ENCODE data around the gene ASRGL1. TPM values are rescaled to one million over a fixed set of nuclear protein-coding genes. Genes with fewer than 3 reads are reported as not detected.

The ASRGL1 gene
- total RNA-seq, 6 experiments from 2014 or later, result 0.36 to 0.55 (median 0.49) TPM

DNA sequence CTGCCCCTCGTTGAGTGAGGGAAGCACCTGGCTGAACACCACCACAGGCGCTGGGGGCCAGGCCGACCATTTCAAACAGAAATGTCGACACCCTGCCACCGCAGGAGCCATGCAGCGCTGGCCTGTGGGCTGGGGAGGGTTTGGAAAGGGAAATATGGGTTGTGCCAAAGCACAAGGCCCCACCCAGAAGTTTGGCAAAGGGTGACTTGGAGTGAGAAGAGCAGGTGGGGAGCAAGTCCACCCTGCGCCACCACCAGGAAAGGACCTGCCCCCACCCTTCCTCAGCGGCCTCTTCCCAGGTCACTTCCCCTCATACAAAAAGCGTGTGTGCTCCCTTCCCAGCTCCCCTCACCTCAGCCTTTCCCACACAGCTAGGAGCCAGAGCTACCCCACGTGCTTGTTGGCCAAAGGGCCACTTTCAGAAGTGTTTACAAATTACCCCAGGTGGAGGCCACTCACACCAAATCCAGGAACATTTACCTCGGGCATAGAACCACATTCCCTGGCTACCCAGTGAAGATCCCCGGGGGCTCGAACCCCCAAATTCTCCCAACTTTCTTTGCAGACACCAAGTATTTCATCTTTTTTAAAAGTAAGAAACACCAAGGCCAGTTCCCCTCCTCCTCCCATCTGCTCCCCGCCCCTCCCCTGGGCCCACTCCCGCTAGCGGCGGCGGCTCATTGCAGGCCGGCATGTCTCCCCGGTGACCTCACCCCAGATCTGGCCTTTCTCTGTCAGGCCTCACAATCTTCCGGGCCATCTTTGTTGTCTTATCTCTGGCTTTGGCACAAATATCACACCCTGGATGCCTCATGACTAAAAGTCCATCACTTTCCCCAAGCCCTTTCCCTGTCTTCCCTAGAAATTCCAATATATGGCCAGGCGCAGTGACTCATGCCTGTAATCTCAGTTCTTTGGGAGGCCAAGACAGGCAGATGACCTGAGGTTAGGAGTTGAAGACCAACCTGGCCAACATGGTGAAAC lies 61.1 kb downstream of the ASRGL1 start:
- Mint-ChIP-seq H3K27me3 (ENCODE audit: insufficient read depth) (peaks cover 11% of the 10 kb centered on the region), H3K36me3 (ENCODE audit: low read depth) (no peaks in the 10 kb centered on the region), H3K27ac (no peak overlapping the region), H3K9me3 (no peaks in the 10 kb centered on the region), H3K4me1 (ENCODE audit: low read depth) (peaks cover 51% of the 10 kb centered on the region), H3K4me3 (no peak overlapping the region)
- peak; percentile 64 for DNase-seq
- TF ChIP-seq, protein P1, sequence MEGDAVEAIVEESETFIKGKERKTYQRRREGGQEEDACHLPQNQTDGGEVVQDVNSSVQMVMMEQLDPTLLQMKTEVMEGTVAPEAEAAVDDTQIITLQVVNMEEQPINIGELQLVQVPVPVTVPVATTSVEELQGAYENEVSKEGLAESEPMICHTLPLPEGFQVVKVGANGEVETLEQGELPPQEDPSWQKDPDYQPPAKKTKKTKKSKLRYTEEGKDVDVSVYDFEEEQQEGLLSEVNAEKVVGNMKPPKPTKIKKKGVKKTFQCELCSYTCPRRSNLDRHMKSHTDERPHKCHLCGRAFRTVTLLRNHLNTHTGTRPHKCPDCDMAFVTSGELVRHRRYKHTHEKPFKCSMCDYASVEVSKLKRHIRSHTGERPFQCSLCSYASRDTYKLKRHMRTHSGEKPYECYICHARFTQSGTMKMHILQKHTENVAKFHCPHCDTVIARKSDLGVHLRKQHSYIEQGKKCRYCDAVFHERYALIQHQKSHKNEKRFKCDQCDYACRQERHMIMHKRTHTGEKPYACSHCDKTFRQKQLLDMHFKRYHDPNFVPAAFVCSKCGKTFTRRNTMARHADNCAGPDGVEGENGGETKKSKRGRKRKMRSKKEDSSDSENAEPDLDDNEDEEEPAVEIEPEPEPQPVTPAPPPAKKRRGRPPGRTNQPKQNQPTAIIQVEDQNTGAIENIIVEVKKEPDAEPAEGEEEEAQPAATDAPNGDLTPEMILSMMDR (IDR thresholded peaks at IDR 0.05), result no peak

DNA sequence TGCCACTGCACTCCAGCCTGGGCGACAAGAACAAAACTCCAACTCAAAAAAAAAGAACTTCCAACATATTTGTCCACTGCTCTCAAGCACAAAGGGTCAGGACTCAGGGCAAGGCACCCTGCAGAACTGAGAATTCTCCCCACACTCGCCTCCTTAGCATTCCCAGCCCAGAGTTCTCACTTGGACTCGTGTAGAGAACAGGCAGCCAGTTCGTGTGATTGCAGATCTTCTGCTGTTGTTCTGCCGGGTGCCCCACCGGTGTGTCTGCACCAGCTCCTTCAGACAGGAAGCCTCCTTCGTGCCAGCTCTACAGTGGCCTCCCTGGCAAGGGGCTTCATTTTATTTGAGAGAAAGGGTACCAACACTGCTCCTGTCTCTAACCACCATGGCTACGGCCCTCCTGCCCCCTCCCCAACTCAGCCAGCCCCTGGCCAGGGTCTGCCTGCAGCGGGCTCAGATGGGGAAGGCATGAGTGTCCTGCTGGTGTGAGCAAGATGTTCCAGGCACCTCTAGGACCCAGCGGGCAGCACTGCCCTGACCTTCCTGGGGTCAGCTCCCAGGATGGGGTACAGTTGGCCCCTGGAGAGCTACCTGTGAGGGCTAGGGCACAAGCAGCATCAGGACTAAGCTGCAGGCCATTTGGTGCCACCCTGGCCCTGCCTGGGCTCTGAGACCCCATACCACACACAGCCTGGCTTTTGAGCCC lies 62.1 kb downstream of the ASRGL1 start:
- H3K27ac Mint-ChIP-seq, result no peak overlapping the region
- H3K4me1 Mint-ChIP-seq (ENCODE audit: low read depth), result peaks cover 50% of the 10 kb centered on the region
- peaks cover 13% of the 10 kb centered on the region for H3K27me3 Mint-ChIP-seq (ENCODE audit: insufficient read depth)
- no peak for DNase-seq
- H3K36me3 Mint-ChIP-seq (ENCODE audit: low read depth), result no peaks in the 10 kb centered on the region
- no peak overlapping the region for H3K4me3 Mint-ChIP-seq
- H3K9me3 Mint-ChIP-seq, result no peaks in the 10 kb centered on the region
- TF ChIP-seq, protein P1 (IDR thresholded peaks at IDR 0.05), result peak; percentile 8; the same call in 1 of the 2 replicates

DNA sequence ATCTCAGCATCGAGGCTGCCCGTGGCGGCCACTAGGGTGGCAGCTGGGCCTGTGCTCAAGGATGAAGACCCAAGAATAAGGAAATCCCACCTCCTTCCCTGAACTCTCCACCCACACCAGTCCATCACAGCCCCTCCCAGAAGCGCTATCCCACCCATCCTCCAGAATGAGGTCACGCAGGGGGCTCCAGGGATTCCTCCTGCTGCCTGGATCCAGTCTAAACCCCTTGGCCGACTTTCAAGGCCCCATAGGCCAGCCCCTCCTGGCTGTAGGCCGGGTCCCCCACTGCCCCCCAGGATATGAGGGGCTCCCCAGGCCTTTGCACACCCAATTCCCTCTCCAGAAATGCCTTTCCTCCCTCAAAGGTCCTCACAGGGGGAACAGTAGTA lies 62.6 kb downstream of the ASRGL1 start:
- H3K27me3 Mint-ChIP-seq (ENCODE audit: insufficient read depth), result peaks cover 13% of the 10 kb centered on the region
- H3K27ac Mint-ChIP-seq, result no peak overlapping the region
- TF ChIP-seq, protein P1 (IDR thresholded peaks at IDR 0.05), result no peak
- no peak for DNase-seq
- peaks cover 45% of the 10 kb centered on the region for H3K4me1 Mint-ChIP-seq (ENCODE audit: low read depth)
- H3K9me3 Mint-ChIP-seq, result no peaks in the 10 kb centered on the region
- no peak overlapping the region for H3K4me3 Mint-ChIP-seq
- H3K36me3 Mint-ChIP-seq (ENCODE audit: low read depth), result no peaks in the 10 kb centered on the region

DNA sequence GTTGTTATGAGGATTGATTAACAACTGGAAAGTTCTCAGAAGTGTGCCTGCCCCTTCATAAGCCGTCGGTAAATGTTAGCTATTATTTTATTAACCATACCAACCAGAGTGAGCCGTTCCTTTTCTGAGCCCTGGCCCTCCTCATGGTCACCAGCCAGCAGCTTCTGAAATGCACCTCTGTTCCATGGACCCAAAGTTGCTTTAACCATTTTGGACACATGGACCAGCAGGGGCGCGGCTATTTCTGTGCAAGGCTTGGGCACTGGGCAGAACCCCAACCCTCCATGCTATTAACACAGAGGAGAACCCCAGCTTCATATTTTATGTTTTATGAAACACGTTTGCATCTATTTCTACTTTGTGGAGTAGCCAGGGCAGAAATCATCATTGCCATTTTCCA lies 63.0 kb downstream of the ASRGL1 start:
- Mint-ChIP-seq H3K27me3 (ENCODE audit: insufficient read depth) (peaks cover 16% of the 10 kb centered on the region), H3K4me1 (ENCODE audit: low read depth) (peaks cover 41% of the 10 kb centered on the region), H3K4me3 (0 out of 2 replicates have a peak overlapping the region, but pooled peaks have one; percentile 13), H3K36me3 (ENCODE audit: low read depth) (no peaks in the 10 kb centered on the region), H3K9me3 (no peaks in the 10 kb centered on the region), H3K27ac (0 out of 2 replicates have a peak overlapping the region, but pooled peaks have one; percentile 21)
- no peak for DNase-seq
- TF ChIP-seq, protein P1 (IDR thresholded peaks at IDR 0.05), result no peak

DNA sequence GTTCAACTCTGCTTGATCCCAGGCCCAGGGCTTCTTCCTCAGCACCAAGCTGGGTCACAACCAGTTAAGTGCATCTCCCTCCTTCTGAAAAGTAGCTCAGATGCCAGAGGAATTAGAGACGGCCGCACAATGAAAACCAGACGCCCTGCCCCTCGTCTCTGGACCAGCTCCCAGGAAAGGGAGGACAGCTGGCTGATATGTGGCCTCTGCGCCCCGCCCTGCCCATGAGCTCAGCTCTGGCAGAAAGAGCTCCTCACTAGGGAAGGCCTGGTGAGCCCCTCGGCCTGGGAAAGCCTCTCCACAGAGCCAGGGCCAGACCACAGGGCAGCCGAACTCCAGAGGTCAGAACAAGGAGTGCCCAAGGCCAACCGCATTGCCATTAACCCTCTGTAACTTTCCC lies 63.5 kb downstream of the ASRGL1 start:
- H3K4me1 Mint-ChIP-seq (ENCODE audit: low read depth), result peaks cover 37% of the 10 kb centered on the region
- H3K36me3 Mint-ChIP-seq (ENCODE audit: low read depth), result no peaks in the 10 kb centered on the region
- no peaks in the 10 kb centered on the region for H3K9me3 Mint-ChIP-seq
- peaks cover 16% of the 10 kb centered on the region for H3K27me3 Mint-ChIP-seq (ENCODE audit: insufficient read depth)
- 0 out of 2 replicates have a peak overlapping the region, but pooled peaks have one; percentile 13 for H3K4me3 Mint-ChIP-seq
- TF ChIP-seq, protein P1 (IDR thresholded peaks at IDR 0.05), result no peak
- H3K27ac Mint-ChIP-seq, result 0 out of 2 replicates have a peak overlapping the region, but pooled peaks have one; percentile 21
- DNase-seq, result peak; percentile 72
